ENCODE data around the gene PFDN6.

GRCh38 chr6:33251395-33252012, 37.9 kb upstream of the PFDN6 start:
- TF ChIP-seq, protein P1, sequence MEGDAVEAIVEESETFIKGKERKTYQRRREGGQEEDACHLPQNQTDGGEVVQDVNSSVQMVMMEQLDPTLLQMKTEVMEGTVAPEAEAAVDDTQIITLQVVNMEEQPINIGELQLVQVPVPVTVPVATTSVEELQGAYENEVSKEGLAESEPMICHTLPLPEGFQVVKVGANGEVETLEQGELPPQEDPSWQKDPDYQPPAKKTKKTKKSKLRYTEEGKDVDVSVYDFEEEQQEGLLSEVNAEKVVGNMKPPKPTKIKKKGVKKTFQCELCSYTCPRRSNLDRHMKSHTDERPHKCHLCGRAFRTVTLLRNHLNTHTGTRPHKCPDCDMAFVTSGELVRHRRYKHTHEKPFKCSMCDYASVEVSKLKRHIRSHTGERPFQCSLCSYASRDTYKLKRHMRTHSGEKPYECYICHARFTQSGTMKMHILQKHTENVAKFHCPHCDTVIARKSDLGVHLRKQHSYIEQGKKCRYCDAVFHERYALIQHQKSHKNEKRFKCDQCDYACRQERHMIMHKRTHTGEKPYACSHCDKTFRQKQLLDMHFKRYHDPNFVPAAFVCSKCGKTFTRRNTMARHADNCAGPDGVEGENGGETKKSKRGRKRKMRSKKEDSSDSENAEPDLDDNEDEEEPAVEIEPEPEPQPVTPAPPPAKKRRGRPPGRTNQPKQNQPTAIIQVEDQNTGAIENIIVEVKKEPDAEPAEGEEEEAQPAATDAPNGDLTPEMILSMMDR (conservative IDR thresholded peaks at IDR 0.05 in 1 of 2, IDR thresholded peaks at IDR 0.05 in 1 of 2; ENCODE audit: extremely low read depth in 1 of 2, insufficient read depth in 1 of 2, low read depth in 1 of 2, low read length in 2 of 2), result no peak
- TF ChIP-seq EZH2 (IDR thresholded peaks at IDR 0.05; ENCODE audit: borderline replicate concordance, low read length), result no peak
